ENCODE data around the gene SFMBT2.

SFMBT2 gene

GRCh38 chr10:7121154-7121797, 289.6 kb downstream of the SFMBT2 start:
- DNase-seq: peak; percentile 23

- DNase-seq: no peak
These were observed 291.4 kb downstream of the SFMBT2 start for GRCh38 chr10:7119325-7120015.

GRCh38 chr10:7117806-7118674, 292.8 kb downstream of the SFMBT2 start:
- no peak for DNase-seq

- DNase-seq: no peak
These were observed 293.5 kb downstream of the SFMBT2 start for GRCh38 chr10:7117177-7117799.

GRCh38 chr10:7111561-7111960, 299.3 kb downstream of the SFMBT2 start:
- DNase-seq: no peak

- no peak for DNase-seq
These were observed 299.7 kb downstream of the SFMBT2 start for GRCh38 chr10:7111089-7111488.

Data from 8988T (cell line).